Activated gamma-delta T cell treated with anti-CD3 and anti-CD28 coated beads, Interleukin-2, amount 50 U/mL, for 16 hours (primary cell): ENCODE data around the gene NFAT5.
"Not testable (repeated sequence)": the region's sequence is repeated elsewhere in the genome, so short reads cannot be mapped to it uniquely, and the experiment has no call there.

Source experiments
- DNase-seq: peaks from one replicate; pipeline ENCODE4 v3.0.0-alpha.2; 2020; ENCODE audit warnings: low read depth

Gene NFAT5

DNA sequence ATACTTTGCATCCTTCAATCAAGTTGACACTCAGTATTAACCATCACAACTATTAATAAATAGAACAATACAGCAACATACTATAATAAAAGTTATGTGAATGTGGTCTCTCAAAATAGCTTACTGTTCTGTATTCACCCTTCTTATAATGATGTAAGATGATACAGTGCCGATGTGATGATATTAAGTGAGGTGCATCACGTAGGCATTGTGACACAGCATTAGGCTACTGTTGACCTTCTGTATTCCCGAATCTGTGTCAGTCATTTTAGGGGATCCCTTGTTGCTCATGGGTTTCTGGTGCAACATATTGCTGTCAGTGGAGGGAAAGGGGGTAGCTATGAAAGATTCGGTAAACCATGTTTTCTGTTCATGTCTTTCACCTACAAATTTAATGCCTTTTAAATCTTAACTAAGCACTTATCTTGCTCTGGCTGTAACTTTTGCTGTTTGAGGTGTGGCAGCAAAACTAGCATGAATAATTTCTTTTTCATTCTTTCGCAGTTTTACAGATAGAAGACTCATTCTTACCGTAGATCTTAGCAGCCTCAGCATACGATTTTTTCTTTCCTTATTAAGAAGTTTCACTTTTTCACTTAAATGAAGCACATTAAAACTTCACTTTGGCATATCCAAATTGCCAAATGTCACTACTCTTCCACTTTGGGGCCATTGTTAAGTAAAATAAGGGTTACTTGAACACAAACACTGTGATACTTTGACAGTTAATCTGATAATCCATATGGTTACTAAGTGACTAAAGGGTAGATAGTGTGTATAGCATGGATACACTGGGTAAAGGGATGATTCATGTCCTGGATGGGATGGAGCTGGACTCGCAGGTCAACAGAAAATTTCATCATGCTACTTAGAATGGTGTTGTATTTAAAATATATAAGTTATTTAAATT, 29.6 kb downstream of the NFAT5 start:
- DNase-seq = no peak

DNA sequence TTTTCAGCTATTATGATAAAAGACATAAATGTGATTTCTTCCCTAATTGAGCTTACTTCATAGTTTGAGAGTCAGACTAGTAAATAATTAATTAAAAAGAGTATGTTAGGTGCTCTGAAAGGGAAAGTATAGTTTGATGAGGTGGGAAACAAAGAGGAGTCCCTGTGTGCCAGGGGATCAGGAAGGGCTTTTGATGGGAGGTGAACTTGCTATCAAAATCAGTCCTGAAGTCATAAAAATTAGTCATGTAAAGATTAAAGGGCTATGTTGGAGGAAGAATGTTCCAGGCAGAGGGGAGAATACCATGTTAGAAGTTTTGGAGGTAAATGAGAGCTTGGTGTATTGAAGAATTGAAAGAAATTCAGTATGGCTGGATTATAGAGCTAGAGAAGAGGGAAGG, 31.0 kb downstream of the NFAT5 start:
- DNase-seq = no peak

DNA sequence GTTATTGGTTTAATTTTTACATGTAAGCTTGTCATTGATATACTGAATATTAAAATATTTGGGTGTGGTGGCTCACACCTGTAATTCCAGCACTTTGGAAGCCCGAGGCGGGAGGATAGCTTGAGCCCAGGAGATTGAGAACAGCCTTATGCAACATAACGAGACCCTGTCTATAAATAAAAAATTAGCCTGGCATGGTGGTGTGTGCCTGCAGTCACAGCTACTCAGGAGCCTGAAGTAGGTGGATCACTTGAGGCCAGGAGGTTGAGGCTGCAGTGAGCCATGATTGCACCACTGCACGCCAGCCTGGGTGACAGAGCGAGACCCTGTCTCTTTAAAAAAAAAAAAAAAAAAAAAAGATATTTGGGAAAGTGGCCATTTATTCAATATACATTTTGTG, 32.3 kb downstream of the NFAT5 start:
- DNase-seq = no peak

DNA sequence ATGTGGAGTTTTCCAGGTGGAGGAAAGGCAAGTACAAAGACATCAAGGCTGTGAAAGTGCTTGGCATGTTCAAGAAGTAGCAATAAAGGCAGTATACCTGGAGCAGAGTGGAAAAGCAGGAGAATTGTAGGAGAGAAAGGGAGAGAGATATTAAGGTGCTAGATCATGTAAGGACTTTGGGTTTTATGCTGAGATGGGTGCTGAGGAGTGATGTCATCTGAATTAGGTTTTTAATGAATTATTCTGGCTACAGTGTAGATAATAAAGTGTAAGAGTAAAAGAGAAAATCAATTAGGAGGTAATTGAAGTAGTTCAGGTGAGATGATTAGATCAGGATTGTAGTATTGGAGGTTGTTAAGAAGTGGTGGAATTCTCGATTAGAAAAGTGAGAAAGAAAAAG, 34.0 kb downstream of the NFAT5 start:
- DNase-seq = no peak

DNA sequence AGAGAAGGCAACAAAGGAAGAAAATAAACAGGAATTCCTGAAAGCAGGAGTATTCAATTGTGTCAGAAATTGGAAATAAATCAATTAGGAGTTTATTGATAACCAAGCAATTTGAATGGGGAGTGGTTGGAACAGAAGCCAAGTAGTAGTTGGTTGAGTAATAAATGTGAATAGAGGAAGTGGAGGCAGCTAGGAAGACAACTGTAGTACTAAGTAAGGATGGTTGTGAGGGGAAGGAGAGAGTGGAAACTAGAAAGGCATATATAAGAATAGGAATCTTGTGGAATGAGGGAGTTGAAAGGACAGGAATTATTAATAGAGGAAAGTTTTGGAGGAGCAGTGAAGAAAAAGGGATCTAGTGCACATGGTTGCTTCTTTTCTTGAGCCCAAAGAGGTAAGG, 34.4 kb downstream of the NFAT5 start:
- no peak for DNase-seq

DNA sequence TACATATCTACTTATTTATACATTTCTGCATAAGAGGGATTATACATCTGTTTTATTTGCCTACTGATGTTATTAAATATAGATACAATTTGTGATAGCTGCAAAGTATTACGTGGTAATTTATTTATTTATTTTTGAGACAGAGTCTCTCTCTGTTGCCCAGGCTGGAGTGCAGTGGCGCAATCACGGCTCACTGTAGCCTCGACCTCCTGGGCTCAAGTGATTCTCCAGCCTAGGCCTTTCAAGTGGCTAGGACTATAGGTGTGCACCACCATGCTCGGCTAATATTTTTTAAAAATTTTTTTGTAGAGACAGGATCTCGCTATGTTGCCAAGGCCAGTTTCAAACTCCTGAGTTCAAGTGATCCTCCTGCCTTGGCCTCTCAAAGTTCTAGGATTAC, 35.5 kb downstream of the NFAT5 start:
- no peak for DNase-seq

DNA sequence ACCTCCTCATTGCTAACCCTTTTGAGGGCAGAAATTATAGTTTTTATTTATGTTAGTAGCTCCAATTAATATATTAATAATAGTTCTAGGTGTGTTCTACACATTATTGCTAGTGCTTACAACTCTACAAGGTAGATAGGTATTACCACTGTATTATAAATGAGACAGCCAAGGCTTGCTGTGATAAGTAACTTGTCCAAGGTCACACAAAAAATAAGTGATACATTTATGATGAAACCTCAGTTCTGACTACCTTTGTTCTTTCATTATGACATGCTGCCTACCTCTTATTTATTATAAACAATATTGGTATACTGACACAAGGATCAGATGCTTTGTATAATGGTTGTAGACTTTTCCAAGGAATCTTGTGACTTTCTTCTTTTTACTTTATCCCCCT, 41.2 kb downstream of the NFAT5 start:
- DNase-seq = no peak

DNA sequence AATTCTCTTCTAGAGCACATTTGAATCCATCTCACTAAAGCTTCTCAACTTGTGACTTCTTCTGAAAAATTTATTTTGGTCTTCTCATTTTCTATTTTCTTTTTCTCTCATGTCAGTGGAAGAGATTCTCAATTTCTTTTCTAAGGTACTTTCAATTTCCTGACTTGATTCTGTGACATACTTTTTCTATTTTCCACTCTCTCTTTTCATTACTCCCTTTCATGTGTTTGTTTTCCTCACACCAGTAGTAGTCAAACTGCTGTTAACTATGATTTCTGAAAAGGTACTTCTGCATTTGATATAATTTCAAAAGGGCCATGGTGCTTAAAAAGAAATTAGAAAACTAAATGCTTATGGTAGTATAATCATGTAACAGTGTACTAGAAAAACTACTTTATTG, 41.9 kb downstream of the NFAT5 start:
- no peak for DNase-seq

DNA sequence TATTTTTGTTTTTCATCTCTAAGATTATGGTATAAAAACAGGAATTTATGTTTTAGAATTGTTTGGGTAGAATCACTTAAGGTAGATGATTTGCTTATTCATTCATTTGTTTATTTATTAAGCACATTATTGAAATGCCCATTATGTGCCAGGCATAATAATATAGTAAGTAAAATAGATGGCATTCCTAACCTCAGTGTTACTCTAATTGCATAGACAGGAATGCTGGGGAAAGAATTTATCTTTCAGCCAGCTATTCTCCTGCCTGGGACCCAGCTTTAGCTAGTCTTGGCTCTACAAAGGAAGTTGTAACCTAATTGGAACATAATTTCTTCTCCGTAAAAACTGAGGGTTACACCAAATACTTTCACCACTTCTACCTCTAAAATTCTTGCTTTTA, 44.6 kb downstream of the NFAT5 start:
- no peak for DNase-seq

DNA sequence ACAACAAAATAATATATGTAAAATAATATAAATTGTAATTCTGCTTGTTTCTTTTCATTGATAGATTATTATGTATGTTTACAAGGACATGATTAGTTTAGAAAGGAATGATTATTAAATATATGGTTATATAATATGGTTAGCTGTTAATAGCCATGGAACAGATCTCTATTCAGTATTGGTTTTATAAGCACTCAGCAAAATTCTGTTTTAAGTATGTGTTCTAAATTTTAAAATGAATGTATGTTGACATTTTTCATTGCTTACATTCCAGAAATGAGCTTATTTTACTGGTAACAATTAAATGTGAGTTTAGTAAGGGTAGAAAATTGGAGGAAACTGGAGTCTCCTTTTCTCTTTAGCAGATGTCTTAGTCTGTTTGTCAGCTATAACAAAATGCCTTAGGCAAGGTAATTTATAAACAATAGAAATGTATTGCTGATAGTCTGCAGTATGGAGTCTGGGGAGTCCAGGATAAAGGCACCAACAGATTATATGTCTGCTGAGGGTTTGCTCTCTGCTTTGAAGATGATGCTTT, 45.4 kb downstream of the NFAT5 start:
- no peak for DNase-seq

DNA sequence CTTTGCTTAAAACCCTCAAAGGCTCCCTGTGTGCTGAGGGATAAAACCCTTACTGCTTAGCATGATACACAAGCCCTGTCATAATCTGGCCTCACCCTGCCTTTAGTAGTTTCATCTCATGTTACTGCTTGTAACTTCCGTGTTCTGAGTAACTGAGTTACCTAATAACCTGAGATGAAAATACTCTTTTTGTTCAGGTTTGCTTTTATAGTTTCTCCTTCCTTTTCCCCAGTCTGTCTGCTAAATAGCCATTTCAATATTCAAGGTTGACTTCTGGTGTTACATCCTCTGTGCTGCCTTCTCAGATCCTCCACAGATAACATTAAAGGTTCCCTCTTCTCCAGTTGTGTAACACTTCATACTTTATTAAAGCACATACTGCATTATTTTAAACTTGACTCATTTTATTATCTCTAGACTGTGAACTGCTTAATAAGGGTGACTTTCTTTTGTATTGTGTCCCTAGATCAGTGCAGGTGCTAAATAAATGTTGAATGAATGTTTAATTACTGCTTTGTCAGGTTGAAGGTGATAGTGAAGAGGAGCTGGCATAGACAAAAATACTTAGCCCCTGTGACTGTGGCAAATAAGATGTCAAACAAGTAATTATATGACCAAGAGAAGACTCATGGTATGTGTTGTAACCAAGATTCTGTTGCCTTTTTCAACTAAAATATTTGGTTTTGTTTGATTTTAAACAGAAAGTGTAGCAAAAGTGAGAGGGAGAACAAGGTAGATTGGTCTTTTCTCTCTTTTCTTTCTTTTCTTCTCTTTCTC, 47.8 kb downstream of the NFAT5 start:
- no peak for DNase-seq

DNA sequence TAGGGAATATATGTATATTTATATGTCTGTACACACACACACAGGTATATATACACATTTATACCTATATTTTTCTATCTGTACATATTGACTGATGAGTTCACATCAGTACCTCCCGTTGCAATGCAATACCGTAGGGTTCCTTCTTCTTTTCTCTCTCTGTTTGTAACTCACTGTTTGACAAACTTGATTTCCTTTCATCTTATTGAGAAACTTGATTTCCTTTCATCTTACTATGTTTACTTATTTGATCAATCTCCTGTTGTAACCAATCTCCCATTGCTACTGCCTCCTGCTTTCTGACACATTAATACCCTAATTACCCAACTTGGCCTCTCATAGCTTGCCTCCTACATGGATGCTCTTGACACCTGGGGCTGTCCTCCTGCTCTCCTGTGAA, 49.8 kb downstream of the NFAT5 start:
- no peak for DNase-seq

DNA sequence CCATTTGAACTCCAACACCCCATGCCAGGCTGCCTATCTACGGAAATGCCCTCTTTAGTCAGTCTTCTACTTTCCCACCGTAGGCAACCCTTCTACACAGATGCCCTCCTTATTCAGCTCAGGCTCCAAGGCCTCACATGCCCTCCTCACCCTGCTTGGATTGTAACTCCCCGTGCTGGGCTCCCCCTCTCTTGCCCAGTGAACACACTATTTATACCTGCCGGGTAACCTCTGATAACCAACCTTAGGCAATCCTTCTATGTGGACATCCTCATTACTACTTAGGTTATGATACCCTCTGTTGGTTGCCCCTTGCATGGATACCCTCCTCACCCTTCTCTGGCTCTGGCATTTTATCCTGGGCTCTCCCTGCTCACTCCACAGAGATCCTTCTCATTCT, 50.3 kb downstream of the NFAT5 start:
- DNase-seq = no peak

DNA sequence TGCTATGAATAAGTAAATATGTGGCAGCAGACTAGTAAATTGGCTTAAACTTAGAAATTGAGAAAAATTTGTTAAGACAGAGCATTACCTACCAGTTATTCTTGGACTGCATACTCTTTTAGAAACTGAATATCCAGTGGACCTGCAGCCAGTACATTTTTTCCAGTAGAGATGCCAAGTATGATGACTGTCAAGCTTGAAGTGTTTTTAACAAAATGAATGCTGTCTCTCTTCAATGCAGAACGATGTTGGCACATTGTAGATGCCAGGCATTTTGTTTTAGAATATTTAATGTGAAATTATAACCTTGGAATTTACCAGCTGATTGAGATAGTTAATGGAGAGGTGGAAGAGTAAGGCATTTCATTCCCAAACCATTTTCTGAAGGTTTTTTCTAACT, 52.5 kb downstream of the NFAT5 start:
- no peak for DNase-seq

DNA sequence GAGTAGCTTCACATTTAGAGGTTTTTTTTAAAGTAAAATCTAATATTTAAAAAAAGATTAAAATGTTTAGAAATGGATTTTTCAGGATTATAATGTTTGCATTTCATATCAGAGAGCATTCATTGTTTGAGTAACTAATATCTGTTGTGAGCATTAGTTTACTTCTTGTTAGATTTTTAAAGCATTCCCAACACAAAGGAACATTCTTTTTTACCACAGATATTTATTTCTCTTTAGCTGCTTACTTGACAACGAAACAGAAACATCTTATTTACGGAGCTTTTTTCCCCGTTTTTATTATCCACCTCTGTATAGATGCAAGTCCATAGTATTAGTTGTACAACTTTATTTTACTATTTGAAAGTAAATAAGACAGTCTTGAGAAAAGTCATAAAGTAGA, 53.0 kb downstream of the NFAT5 start:
- DNase-seq = no peak

DNA sequence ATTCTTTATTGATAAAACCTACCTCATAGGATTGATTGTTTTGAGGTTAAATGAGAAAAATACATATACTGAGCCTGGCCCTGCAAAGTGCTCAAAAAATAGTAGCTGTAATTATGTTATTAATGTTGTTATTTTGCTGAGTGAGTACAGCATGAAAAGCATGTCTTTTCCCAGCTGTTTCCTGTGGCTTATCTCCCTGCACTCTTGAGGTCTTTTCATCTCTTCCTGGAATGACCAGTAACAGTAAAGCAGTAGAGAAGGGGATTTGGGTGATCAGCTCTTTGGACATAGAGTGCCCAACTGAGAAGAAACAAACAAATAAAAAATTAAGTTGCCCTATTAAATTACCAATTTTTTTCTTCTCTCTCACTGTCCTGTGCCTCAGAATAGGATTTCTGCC, 53.7 kb downstream of the NFAT5 start:
- DNase-seq = no peak

DNA sequence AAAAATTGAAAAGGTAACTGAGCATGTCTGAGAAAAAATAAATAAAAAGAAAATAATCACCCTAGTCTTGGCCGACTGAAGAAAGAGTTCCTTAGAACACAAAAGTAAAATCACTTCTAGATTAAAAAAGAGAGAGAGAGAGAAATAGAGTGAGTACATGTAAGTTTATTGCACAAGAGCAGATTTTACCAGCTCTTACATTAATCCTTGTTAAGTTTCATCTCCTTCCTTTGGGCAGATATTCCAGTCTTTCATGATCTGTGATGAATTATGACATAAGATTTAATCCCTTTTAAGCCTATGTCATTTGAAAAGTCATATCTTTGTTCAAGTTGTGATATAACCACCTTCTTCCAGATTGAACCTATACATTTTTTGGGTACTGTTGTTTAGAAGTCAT, 54.8 kb downstream of the NFAT5 start:
- DNase-seq = no peak

DNA sequence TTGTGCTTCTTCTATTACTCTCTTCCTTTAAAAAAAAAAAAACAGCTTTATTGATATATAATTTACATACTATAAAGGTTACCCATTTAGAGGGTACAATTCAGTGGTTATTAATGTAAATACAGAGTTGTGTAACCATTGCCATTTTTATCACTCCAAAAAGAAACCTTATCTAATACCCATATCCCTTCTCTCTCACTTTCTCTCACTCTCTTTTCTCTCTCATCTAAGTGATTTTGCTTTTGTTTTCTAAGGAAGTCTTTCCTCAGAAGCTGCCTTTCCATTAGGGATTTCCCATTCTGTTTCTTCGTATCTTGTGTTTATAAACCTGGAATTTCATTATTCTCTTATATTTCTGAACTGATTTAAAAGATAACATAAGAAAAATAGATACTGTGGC, 55.5 kb downstream of the NFAT5 start:
- no peak for DNase-seq

DNA sequence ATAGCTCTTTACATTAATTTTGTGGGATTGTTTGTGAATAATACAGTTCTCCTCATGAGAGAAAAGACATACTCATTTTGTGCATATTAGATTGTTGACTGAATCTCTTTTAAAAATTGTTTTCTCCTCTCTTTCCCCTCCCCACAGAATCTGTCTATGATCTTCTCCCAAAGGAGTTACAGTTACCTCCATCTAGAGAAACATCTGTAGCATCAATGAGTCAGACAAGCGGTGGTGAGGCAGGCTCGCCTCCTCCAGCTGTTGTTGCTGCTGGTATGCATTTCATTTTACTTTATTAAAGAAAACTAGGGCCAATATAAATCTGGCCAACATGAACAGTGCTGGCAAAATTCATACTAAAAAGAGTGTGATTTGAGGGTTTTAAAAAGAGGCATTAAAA, 60.5 kb downstream of the NFAT5 start:
- no peak for DNase-seq

DNA sequence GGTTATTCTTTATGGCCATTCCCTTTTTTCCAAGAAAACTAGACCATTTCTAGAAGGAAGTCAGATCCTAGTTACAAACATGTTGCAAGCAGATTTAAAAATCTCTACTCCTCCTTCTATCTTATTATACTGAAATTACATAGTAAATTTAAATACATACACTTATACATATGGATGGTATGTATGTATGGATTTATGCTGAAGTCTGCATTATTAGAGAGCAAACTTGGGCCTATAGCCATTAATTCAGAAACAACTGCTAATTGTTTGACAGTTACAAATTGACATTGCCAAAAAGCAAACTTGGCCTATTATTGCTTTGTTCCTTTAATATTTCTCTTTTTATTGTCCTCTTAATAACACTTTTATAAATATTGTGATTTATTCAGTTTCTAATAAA, 67.1 kb downstream of the NFAT5 start:
- DNase-seq = no peak

DNA sequence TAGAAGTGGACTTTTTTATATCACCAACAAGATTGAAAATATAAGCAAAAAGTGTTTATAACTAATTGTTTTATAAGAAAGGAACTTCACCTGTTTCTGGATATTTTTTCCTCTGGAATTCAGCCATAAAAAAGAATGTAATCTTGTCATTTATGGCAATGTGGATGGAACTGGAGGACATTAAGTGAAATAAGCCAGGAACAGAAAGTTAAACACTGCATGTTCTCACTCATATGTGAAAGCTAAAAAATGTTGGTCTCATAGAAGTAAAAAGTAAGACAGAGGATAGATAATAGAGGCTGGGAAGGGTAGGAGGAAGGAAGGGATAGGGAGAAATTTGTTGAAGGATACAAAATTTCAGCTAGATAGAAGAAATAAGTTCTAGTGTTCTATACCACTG, 67.6 kb downstream of the NFAT5 start:
- no peak for DNase-seq

DNA sequence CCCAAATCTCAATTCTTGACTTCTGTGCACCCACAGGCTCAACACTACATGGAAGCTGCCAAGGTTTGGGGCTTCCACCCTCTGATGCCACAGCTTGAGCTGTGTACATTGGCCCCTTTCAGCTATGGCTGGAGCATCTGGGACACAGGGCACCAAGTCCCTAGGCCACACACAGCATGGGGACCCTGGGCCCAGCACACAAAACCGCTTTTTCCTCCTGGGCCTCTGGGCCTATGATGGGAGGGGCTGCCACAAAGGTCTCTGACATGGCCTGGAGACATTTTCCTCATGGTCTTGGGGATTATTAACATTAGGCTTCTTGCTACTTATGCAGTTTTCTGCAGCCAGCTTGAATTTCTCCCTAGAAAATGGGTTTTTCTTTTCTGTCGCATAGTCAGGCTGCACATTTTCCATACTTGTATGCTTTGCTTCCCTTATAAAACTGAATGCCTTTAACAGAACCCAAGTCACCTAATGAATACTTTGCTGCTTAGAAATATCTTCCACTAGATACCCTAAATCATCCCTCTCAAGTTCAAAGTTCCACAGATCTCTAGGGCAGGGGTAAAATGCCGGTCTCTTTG, 70.9 kb downstream of the NFAT5 start:
- not testable (repeated sequence) for DNase-seq
